Neutrophil (primary cell): ENCODE results near the gene PPIL4.
"Not testable (repeated sequence)": the region's sequence is repeated elsewhere in the genome, so short reads cannot be mapped to it uniquely, and the experiment has no call there.

Source experiments
- H3K27ac ChIP-seq: fragments of 200-600 bp; sonication (generic); 2 replicates; pipeline ENCODE4 v1.5.1; 2016; ENCODE audit warnings: mild to moderate bottlenecking, moderate library complexity
- H3K27me3 ChIP-seq: fragments of 200-600 bp; sonication (generic); 2 replicates; pipeline ENCODE4 v1.6.0; 2016; ENCODE audit warnings: mild to moderate bottlenecking
- H3K36me3 ChIP-seq: fragments of 200-600 bp; sonication (generic); 2 replicates; pipeline ENCODE4 v1.5.1; 2017
- H3K4me1 ChIP-seq, 2 experiments: fragments of 200-600 bp in 1 of 2; sonication (generic) in 1 of 2; 1 replicate in 1 of 2; 2 replicates in 1 of 2; pipeline versions ENCODE4 v1.5.1 to v1.6.1; 2013 to 2016; ENCODE audit warnings: low read depth in 1 of 2, low read length in 1 of 2, mild to moderate bottlenecking in 1 of 2, moderate library complexity in 1 of 2; ENCODE audit not compliant: control insufficient read depth in 1 of 2, insufficient read depth in 1 of 2
- H3K4me3 ChIP-seq, 2 experiments: fragments of 200-600 bp in 1 of 2; sonication (generic) in 1 of 2; 1 replicate in 1 of 2; 2 replicates in 1 of 2; pipeline ENCODE4 v1.5.1; 2013 to 2016; ENCODE audit warnings: low read depth in 1 of 2, low read length in 1 of 2, mild to moderate bottlenecking in 1 of 2, moderate library complexity in 1 of 2
- H3K9me3 ChIP-seq: fragments of 200-600 bp; sonication (generic); 2 replicates; pipeline ENCODE4 v1.5.1; 2016
- CTCF ChIP-seq: fragments of 200-600 bp; sonication (generic); IDR thresholded peaks from 2 replicates; pipeline ENCODE4 v1.5.1; 2016; ENCODE audit warnings: antibody characterized with exemption

Gene PPIL4

GRCh38 chr6:149497365-149497764, 48.5 kb downstream of the PPIL4 start:
- TF ChIP-seq CTCF: no peak
- no peak overlapping the region for H3K27ac ChIP-seq
- H3K4me3 ChIP-seq: no peak overlapping the region
- no peaks in the 10 kb centered on the region for H3K27me3 ChIP-seq
- H3K36me3 ChIP-seq: peaks cover 4% of the 10 kb centered on the region
- no peaks in the 10 kb centered on the region for H3K9me3 ChIP-seq
- H3K4me1 ChIP-seq: no peaks in the 10 kb centered on the region

DNA sequence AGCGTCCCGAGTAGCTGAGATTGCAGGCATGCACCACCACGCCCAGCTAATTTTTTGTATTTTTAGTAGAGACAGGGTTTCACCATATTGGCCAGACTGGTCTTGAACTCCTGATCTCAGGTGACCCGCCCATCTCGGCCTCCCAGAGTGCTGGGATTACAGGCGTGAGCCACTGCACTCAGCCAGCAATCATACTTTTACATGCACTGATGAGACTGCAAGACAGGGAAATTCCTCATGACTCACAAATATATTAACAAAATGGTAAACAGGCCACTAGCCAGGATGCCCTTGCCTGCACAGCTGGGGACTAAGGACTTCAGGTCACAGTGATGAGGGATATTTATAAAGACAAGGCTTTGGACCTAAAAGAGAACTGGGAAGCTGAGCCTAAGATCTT, 49.2 kb downstream of the PPIL4 start:
- not testable (repeated sequence) for H3K9me3 ChIP-seq, H3K4me3 ChIP-seq, H3K27ac ChIP-seq, H3K4me1 ChIP-seq, H3K36me3 ChIP-seq, H3K27me3 ChIP-seq

GRCh38 chr6:149495349-149496016, 50.4 kb downstream of the PPIL4 start:
- not testable (repeated sequence) for H3K4me3 ChIP-seq, H3K4me1 ChIP-seq, H3K27me3 ChIP-seq, H3K9me3 ChIP-seq, H3K36me3 ChIP-seq, H3K27ac ChIP-seq

- H3K4me1 ChIP-seq, H3K27me3 ChIP-seq, H3K36me3 ChIP-seq, H3K4me3 ChIP-seq, H3K27ac ChIP-seq, H3K9me3 ChIP-seq: not testable (repeated sequence)
Observed at GRCh38 chr6:149494810-149495209, 51.0 kb downstream of the PPIL4 start.

DNA sequence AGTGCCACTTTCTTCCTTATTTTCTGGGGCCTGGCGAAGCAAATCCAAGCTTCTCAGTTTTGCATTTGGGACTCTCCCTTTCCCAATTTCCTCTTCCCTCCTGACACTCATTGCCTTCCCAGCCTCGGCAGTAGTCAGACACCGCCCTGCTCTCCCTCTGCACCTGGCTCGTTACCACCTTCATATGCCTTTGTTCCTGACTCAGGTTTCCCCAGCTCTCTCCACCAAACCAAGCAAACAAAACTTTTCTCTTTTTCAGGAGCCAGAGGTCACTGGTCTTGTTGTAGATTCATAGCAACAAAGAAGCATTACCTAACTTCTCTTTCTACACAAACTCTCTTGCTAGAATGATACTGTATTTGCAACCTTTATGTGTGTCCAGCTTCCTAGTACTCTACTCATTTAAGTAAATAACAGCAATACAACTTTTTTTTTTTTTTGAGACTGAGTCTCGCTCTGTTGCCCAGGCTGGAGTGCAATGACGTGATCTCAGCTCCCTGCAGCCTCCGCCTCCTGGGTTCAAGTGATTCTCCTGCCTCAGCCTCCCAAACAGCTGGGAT, 52.0 kb downstream of the PPIL4 start:
- Histone ChIP-seq H3K27ac (no peak overlapping the region), H3K27me3 (no peaks in the 10 kb centered on the region), H3K9me3 (no peaks in the 10 kb centered on the region), H3K36me3 (no peaks in the 10 kb centered on the region), H3K4me1 (no peaks in the 10 kb centered on the region), H3K4me3 (no peak overlapping the region)
- no peak for TF ChIP-seq CTCF

GRCh38 chr6:149492798-149493343, 53.0 kb downstream of the PPIL4 start:
- H3K4me1 ChIP-seq: no peaks in the 10 kb centered on the region
- H3K9me3 ChIP-seq: no peaks in the 10 kb centered on the region
- H3K27ac ChIP-seq: no peak overlapping the region
- H3K27me3 ChIP-seq: no peaks in the 10 kb centered on the region
- no peaks in the 10 kb centered on the region for H3K36me3 ChIP-seq
- no peak for TF ChIP-seq CTCF
- no peak overlapping the region for H3K4me3 ChIP-seq

DNA sequence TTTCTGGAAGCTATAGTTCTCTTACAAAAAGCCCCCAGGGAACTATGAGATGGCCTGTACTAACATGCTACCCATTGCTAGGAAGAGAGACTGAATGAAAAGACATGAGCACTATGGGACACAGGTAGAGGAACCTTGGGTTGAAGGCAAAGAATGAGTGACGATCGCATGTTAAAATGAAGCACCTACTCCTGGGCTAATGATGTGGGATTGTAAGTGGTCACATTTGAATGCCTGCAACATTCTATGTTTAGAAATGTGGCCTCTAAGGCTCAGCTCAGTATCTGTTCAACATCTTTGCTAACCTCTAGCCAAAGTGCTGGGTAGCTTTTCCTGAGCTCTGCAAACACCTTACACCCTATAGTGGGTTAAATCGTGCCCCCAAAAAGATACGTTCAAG, 55.9 kb downstream of the PPIL4 start:
- no peak for TF ChIP-seq CTCF
- no peak overlapping the region for H3K4me3 ChIP-seq
- H3K9me3 ChIP-seq: no peaks in the 10 kb centered on the region
- H3K36me3 ChIP-seq: no peaks in the 10 kb centered on the region
- no peak overlapping the region for H3K27ac ChIP-seq
- peaks cover 5 to 7% of the 10 kb centered on the region in 2 experiments for H3K4me1 ChIP-seq
- no peaks in the 10 kb centered on the region for H3K27me3 ChIP-seq
